Stimulated activated naive CD4-positive, alpha-beta T cell treated with Interleukin-2 at 50 U/mL for 16 hours (primary cell): ENCODE data around the gene SAAL1.
"Not testable (repeated sequence)": the region's sequence is repeated elsewhere in the genome, so short reads cannot be mapped to it uniquely, and the experiment has no call there.

Experiments used
- DNase-seq: peaks from one replicate; lab custom pipeline; 2025; lab: John Stamatoyannopoulos, UW

SAAL1 gene, protein sequence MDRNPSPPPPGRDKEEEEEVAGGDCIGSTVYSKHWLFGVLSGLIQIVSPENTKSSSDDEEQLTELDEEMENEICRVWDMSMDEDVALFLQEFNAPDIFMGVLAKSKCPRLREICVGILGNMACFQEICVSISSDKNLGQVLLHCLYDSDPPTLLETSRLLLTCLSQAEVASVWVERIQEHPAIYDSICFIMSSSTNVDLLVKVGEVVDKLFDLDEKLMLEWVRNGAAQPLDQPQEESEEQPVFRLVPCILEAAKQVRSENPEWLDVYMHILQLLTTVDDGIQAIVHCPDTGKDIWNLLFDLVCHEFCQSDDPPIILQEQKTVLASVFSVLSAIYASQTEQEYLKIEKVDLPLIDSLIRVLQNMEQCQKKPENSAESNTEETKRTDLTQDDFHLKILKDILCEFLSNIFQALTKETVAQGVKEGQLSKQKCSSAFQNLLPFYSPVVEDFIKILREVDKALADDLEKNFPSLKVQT

DNA sequence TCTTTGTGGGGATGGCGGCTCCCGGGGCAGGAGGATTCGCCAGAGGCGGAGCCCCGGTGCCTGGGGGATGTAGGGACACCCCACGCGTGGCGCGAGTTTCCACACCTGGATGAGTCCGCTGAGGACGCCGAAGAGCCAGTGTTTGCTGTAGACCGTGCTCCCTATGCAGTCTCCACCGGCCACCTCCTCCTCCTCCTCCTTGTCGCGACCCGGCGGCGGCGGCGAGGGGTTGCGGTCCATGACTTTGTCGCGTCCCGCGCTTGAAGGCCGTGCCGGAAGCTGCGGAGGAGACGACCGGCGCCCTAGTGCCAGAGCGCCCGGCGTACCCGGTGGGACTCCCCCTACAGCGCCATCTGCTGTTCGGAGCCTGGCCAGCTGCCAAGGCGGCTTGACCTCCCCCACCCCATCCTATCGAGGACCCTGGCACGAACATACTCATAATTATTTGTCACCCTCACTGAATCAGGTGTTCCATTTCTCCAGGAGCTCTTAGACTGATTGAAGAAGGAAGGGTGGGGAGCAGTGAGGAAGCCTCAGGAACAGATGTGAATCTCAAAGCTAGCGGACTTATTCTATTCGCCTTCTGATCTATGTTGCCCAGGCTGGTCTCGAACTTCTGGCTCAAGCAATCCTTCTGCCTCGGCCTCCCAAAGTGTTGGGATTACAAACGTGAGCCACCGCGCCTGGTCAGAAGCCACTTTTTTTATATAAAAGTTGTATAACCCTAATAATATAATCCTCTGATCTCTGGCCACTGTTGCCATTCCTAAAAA lies at the start of gene SAAL1:
Gene SAAL1 (minus strand): TSS at position 281 of the 773 bp plus-strand sequence. CDS start 41 bp downstream, at position 240.
- peak; percentile 87 for DNase-seq

DNA sequence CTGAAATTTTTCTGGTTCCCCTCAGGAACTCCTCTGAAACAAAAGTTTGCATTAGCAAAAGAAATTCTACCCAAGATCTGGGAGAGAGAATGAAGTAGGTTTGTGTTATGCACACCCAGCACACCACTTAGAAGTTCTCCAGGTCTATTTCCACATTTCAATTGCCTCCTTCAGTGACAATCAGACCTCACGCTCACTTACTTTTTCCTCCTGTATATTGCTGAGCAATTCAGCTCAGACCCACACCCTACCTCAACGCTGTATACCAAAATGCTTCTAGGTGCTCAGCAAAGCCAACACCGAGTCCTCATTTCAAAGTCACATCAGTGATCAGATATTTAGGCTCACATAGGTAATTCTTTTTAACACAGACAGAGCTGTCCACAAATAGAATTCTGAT lies 45.7 kb upstream of the SAAL1 start:
- DNase-seq: no peak

DNA sequence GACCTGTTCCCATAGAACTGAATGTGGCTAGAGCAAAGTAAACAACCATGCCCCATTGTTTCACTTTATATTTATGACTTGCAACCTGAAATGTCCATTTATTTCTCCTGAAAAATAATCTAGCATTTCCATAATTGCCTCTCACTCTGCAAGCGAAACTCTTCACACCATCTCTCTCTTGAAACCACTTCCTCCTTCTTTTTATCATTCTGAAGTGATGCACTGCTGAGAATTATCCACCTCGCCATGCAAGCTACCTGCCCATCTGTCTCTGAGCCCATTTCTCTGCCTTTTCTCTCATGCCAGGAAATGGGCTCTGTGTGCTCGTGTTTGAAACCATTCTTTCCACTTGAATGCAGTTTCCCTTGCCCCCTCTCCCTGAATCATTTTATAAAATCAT lies 40.0 kb upstream of the SAAL1 start:
- no peak for DNase-seq

DNA sequence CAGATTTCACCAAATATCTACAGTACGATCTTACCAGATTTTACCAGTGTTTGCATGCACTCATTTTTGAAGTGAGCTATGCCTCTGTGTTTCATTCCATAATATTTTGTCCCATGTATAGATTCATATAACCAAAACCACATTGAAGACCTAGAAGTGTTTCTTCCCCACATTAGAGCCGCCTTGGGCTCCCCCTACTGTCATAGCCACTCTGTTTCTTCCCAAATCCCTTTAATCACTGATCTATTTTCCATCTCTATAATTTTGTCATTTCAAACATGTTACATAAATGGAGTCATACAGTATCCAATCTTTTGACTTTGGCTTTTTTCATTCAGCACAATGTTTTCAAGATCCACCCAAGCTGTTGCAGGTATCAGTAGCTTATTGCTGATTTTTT lies 39.1 kb upstream of the SAAL1 start:
- no peak for DNase-seq

DNA sequence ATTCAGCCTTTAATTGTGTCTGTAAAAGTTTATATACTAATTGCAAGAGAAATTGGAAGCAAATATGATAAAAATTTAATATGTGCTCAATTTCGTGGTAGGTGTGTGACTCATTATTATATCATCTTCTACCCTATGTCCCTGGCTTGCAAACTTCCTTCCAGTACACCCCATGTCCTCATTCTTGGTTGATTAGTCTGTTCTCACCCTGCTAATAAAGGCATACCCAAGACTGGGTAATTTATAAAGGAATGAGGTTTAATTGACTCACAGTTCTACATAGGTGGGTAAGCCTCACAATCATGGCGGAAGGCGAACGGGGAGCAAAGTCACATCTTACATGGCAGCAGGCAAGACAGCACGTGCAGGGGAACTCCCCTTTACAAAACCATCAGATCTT lies 38.4 kb upstream of the SAAL1 start:
- DNase-seq: no peak

DNA sequence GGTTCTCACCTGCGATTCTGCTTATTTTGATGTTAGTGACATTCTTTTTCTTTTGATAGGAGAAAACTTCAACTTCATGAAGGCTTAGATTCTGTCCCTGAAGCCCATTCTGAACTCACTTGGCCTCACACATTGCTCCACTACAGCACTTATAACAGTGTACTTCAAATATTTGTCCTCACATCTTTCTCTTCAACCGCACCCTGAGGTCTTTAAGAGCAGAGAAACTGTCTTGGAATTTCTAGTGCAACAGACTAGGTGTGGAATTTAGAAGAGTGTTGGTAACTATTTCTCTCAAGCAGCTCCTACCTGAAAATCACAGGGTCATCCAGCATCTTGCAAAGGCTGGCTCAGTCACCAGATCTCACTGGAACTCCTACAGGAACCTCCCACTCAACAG lies 34.3 kb upstream of the SAAL1 start:
- no peak for DNase-seq

DNA sequence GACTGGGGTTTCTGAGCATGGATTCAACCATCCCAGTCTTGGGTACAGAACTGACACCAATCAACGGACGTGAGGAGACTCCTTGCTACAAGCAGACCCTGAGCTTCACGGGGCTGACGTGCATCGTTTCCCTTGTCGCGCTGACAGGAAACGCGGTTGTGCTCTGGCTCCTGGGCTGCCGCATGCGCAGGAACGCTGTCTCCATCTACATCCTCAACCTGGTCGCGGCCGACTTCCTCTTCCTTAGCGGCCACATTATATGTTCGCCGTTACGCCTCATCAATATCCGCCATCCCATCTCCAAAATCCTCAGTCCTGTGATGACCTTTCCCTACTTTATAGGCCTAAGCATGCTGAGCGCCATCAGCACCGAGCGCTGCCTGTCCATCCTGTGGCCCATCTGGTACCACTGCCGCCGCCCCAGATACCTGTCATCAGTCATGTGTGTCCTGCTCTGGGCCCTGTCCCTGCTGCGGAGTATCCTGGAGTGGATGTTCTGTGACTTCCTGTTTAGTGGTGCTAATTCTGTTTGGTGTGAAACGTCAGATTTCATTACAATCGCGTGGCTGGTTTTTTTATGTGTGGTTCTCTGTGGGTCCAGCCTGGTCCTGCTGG lies 31.4 kb upstream of the SAAL1 start:
- no peak for DNase-seq

DNA sequence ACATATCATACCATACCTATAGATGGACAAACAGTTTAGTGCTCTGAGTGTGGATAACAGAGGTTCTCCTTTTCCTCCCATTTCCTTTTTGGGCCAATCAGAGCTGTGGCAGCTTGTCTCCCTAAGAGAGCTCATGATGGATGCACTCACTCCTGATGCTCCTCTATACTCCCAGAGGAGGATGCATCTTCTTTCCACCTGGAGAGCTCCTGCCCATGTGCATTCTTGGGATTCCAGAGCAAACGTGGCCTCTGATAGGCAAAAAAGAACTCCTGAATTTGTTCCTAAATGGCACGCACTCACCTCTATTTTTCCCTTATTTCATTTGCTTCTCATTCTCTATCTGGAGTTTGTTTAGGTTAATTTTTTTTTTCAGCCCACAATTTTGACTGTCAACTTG lies 29.4 kb upstream of the SAAL1 start:
- DNase-seq: no peak

DNA sequence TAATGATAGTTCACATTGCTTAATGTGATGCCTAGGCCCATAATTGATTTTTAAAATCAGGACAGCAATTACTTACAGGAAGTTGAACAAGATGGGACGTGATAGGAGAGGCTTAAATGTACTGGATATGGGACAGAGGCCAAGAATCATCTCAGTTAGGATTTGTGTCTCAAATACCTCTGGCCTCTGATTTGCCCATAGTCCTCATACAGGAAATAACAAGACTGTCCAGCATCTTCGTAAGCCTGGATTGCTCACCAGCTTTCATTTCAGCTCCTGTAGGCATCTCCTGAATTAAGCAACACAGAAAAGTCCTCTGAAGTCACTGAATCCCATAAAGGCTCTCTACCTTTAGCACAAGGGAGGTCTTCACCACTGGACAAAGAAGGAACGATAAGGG lies 26.5 kb upstream of the SAAL1 start, which contains the start of gene MRGPRX3:
Gene MRGPRX3 (plus strand): TSS at position 231 of the 400 bp plus-strand sequence. CDS start 4,632 bp downstream, outside the sequence.
- DNase-seq: no peak

DNA sequence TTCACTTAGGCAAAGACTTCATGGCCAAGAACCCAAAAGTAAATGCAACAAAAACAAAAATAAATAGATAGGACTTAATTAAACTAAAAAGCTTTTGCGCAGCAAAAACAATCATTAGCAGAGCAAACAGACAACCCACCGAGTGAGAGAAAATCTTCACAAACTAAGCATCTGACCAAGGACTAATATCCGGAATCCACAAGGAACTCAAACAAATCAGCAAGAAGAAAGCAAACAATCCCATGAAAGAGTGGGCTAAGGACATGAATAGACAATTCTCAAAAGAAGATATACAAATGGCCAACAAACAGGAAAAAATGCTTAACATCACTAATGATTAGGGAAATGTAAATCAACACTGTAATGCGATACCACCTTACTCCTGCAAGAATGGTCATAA lies 25.2 kb upstream of the SAAL1 start:
- not testable (repeated sequence) for DNase-seq

DNA sequence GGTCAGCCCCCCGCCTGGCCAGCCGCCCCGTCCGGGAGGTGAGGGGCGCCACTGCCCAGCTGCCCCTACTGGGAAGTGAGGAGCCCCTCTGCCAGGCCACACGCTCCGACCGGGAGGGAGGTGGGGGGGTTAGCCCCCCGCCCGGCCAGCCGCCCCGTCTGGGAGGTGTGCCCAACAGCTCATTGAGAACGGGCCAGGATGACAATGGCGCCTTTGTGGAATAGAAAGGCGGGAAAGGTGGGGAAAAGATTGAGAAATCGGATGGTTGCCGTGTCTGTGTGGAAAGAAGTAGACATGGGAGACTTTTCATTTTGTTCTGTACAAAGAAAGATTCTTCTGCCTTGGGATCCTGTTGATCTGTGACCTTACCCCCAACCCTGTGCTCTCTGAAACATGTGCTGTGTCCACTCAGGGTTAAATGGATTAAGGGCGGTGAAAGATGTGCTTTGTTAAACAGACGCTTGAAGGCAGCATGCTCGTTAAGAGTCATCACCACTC lies 15.5 kb upstream of the SAAL1 start:
- DNase-seq: not testable (repeated sequence)

DNA sequence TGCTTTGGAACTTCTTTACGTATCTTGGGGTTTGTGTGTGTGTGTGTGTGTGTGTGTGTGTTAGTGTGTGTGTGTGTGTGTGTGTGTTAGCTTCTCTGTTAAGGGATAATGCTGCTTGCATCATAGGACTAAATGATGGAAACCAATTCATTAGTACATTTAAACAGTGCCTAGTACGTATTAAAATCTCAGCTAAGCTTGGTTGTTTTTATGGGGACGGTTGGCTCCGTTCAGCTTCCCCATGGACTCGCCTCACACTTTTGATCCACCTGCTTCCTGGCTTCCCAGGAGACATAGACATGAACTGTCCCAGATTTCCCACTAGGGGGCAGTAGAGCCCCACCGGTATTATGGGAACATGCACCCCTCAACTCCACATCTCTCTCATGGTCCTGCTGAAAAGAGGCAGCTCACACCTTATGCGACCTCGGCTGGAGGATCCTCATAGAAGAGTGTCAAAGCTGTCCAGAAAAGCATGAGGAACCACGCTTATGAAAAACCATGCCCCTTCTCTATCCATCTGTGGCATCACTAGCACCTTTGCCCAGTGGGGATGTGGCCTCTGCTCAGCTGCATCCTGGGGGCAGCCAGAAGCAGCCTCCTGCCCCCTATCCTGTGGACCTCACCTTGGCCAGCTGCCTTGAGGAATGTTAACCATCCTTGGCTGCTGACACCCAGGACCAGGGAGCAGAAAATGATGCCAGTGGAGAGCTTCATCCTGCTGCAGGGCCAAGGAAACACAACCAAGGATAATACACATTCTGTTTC lies 9.7 kb upstream of the SAAL1 start:
- peak; percentile 30 for DNase-seq

DNA sequence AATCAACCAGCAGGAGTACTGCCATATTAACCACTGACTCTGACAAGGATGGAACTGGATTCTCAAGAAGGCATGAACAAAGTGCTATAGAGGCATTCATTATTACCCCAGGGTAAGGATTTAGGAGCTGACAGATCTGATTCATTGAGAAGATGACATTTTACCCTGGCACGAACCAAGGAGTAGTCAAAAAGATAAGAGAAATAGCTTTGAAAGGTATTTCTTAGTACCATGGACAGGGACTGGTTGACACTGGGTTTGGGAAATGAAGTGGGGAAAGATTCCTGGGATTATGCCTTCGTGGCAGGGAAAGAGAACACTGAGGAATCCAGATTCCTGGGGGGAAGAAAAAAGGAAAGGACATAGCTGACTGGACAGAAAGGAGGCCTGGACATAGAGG lies 5.1 kb upstream of the SAAL1 start:
- DNase-seq: no peak

DNA sequence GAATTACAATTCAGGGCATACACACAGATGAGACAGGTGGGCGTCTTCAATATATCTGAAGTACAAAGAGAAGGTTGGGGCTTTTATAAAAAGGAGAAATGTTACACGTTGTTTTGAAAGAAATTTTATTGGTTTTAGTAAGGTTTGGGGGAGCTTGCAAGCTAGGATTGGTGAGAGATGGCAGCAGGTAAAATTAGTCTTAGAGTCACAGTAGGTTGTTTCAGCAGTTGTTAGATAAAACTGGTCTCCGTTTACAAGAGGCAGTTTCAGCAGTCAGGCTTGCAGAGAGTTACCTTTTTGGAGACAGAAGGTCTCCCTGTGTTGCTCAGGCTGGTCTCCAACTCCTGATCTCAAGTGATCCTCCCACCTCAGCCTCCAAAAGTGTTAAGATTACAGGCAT lies 2.4 kb upstream of the SAAL1 start:
- no peak for DNase-seq

DNA sequence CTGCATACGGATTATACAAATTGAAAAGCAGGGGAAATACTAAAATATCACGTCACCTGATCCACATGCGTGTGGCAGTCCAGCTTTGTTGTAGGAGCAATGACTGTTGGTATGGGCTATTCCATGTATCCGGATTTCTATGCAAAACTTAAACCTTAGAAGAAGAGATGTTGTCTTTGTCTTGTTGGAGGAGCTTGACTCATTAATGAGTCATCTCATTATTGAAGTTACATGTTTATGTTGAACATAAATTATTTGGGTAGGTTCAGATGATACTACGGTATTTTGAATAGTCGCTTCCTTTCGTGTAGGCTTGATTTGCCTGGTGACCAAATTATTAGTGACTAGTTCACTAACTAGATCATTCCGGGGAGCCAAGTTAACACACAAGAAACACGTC lies 806 bp upstream of the SAAL1 start:
- no peak for DNase-seq

DNA sequence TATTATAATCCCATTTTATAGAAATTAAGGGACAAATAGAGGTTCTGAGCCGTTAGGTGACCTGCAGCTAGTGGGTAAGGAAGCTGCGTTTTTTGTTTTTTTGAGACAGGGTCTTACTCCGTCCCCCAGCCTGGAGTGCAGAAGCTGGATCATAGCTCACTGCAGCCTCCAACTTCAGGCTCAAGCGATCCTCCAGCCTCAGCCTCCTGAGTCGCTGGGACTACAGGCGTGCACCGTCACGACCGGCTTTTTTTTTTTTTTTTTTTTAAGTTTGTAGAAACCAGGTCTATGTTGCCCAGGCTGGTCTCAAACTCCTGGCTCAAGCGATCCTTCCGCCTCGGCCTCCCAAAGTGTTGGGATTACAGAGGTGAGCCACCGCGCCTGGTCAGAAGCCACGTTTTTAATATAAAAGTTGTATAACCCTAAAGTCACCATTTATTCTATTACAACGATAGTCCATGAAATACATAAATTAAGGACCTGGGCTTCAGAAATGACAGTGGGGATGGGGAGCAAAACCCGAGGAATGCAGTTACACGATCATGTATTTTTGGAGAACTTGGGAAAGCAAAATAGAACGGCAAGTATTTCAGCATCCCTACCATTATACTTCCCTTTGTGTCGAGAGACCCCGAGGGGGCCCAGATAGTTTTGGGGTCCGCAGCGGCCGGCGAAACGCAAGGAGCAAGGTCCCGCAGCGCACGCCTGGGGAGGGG lies 638 bp downstream of the SAAL1 start:
- DNase-seq: no peak

DNA sequence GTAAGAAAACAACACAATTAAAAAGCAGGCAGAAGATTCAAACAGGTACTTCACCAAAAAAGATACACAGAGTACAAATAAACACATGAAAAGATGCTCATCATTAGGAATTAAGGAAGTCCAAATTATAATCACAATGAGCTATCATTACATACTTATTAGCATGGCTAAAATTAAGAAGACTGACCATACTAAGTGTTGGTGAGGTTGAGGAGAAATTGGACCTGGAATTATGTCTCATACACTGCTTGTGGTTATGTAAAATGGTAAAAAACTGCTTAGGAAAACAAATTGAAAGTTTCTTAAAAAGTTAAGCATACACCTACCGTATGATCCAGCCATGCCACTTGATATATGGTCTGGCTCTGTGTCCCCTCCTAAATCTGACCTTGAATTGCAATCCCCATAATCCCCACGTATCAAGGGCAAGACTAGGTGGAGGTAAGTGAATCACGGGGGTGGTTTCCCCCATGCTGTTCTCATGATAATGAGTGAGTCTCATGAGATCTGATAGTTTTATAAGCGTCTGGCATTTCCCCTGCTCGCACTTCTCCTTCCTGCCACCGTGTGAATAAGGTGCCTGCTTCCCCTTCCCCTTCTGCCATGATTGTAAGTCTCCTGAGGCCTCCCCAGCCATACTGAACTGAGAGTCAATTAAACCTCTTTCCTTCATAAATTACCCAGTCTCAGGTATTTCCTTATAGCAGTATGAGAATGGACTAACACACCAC lies 4.8 kb downstream of the SAAL1 start:
- DNase-seq: no peak

DNA sequence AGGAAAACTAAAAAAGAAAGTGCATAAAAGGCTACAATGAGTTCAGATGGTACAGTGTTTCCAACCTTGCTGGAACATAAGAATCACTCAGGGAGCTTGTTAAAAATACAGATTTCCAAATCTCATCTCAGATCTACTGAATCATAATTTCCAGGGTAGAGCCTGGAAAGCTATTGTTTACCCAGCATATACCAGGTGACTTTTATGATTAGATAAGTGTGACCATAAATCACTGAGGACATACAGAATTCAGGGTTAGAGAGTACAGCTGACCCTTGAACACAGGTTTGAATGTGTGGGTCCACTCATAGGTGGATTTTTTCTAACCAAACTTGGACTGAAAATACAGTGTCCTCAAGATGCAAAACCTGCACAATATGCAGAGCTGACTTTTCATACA lies 11.9 kb downstream of the SAAL1 start:
- DNase-seq: no peak

DNA sequence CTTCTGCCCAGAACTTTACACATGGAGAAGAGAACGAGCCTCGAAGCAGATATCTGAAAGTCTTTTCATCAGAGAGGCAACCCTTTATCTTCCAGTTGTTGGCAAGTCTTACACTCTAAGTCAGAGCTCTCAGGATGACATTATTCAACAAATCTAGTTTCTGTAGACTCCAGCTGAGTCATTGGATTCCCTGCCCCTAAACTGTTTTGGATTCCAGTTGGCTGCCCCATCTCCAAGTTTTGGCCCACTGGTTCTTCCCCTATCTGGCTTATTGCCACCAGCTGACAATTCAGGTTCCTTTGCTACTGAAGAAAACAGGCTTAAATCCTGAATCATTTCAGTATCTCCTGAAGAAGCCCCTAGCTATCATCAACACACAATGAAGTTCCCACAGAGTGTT lies 14.2 kb downstream of the SAAL1 start:
- DNase-seq: no peak

DNA sequence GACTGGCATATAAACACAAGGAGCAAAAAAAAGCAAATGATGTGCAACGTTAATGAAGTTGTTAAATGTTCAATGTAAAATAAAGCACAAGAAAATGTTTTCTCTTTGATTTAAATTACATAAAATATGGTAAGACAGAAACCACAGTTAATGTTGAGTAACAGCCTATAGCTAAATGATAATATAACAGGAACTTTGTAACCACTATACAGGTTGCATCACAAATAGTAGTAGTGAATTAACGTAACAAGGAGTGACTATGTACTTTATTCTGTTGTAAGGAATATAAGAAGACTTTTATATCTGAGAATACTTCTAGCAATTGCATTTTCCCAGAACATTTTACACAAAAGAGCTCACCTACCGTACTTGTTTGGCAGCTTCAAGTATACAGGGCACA lies 16.9 kb downstream of the SAAL1 start:
- DNase-seq: no peak
